ENCODE measurements around the gene OLFML2B.

DNA sequence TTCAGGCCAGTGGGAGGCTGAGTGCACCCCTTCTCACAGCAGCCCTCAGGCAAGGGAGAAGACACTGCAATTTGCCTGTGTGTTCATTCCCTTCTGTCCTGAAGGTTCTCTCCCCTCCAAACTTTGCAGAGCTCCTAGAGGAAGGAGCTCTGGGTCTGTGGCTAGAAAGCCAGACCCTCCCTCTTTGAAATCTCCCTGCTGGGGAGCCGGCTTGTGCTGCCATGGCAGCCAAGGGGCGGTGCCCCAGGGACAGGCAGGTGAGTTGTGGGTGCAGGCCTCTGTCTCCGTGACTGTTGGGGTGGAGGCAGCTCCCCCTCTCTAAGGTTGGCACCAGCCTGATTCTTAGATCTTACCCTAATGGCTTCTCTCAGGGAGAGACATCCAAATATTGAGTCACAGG lies 53.0 kb downstream of the OLFML2B start:
- no peak for TF ChIP-seq CTCF (IDR thresholded peaks at IDR 0.05)
- TF ChIP-seq, protein P1, sequence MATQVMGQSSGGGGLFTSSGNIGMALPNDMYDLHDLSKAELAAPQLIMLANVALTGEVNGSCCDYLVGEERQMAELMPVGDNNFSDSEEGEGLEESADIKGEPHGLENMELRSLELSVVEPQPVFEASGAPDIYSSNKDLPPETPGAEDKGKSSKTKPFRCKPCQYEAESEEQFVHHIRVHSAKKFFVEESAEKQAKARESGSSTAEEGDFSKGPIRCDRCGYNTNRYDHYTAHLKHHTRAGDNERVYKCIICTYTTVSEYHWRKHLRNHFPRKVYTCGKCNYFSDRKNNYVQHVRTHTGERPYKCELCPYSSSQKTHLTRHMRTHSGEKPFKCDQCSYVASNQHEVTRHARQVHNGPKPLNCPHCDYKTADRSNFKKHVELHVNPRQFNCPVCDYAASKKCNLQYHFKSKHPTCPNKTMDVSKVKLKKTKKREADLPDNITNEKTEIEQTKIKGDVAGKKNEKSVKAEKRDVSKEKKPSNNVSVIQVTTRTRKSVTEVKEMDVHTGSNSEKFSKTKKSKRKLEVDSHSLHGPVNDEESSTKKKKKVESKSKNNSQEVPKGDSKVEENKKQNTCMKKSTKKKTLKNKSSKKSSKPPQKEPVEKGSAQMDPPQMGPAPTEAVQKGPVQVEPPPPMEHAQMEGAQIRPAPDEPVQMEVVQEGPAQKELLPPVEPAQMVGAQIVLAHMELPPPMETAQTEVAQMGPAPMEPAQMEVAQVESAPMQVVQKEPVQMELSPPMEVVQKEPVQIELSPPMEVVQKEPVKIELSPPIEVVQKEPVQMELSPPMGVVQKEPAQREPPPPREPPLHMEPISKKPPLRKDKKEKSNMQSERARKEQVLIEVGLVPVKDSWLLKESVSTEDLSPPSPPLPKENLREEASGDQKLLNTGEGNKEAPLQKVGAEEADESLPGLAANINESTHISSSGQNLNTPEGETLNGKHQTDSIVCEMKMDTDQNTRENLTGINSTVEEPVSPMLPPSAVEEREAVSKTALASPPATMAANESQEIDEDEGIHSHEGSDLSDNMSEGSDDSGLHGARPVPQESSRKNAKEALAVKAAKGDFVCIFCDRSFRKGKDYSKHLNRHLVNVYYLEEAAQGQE (IDR thresholded peaks at IDR 0.05; ENCODE audit: low read depth, low read length), result no peak
- TF ChIP-seq TAF1 (IDR thresholded peaks at IDR 0.05; ENCODE audit: borderline replicate concordance, low read depth, low read length), result no peak
- TF ChIP-seq, protein P2, sequence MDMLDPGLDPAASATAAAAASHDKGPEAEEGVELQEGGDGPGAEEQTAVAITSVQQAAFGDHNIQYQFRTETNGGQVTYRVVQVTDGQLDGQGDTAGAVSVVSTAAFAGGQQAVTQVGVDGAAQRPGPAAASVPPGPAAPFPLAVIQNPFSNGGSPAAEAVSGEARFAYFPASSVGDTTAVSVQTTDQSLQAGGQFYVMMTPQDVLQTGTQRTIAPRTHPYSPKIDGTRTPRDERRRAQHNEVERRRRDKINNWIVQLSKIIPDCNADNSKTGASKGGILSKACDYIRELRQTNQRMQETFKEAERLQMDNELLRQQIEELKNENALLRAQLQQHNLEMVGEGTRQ (IDR thresholded peaks at IDR 0.05; ENCODE audit: borderline replicate concordance, low read depth, low read length), result no peak
- no peak for TF ChIP-seq USF1 (IDR thresholded peaks at IDR 0.05; ENCODE audit: borderline replicate concordance, low read depth)
- no peak for TF ChIP-seq SMC3 (IDR thresholded peaks at IDR 0.05; ENCODE audit: low read depth, low read length)
- no peak for TF ChIP-seq FOSL2 (IDR thresholded peaks at IDR 0.05; ENCODE audit: borderline replicate concordance, low read depth)

Measured in SK-N-SH (cell line).